Measurements from ENCODE around the gene CAPN1. TPM values are rescaled to one million over a fixed set of nuclear protein-coding genes. Genes with fewer than 3 reads are reported as not detected.
"Not testable (repeated sequence)": the region's sequence is repeated elsewhere in the genome, so short reads cannot be mapped to it uniquely, and the experiment has no call there.

CAPN1 gene
- total RNA-seq, 1 experiment from 2014 or later: 238 TPM

DNA sequence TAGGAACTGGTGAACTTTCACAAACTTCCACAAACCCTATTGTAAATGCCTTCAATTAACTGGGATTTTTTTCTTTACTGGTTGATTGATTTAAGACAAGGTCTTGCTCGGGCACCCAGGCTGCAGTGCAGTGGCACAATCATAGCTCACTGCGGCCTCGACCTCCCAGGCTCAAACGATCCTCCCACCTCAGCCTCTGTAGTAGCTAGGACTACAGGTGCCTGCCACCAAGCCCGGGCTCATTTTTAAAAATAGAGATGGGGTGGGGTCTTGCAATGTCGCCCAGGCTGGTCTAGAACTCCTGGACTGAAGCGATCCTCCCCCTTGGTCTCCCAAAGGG lies 44.3 kb downstream of the CAPN1 start:
- intact Hi-C loops (cut with micrococcal nuclease; ENCODE audit: unreplicated experiment): no loop called here
- CTCF ChIA-PET: interaction anchor here (0.9 to 2.7 kb wide), 17 partner anchors 14 to 366 kb away, joined by 3 to 27 read pairs (median 6); partner anchors contain the start of genes CDC42EP2 and POLA2
- H3K27me3 ChIP-seq (replicated peaks; ENCODE audit: control insufficient read depth, insufficient read depth, low read length): no peaks in the 10 kb centered on the region
- H3K27me3 Mint-ChIP-seq (ENCODE audit: insufficient read depth, unreplicated experiment): no peaks in the 10 kb centered on the region
- H3K27ac Mint-ChIP-seq (ENCODE audit: unreplicated experiment): peak overlapping the region; percentile 83
- H3K4me1 Mint-ChIP-seq (ENCODE audit: low read depth, unreplicated experiment): peaks cover 9% of the 10 kb centered on the region
- no peaks in the 10 kb centered on the region for H3K9me3 ChIP-seq
- H3K4me1 ChIP-seq: peaks cover 17% of the 10 kb centered on the region
- TF ChIP-seq, protein P1, sequence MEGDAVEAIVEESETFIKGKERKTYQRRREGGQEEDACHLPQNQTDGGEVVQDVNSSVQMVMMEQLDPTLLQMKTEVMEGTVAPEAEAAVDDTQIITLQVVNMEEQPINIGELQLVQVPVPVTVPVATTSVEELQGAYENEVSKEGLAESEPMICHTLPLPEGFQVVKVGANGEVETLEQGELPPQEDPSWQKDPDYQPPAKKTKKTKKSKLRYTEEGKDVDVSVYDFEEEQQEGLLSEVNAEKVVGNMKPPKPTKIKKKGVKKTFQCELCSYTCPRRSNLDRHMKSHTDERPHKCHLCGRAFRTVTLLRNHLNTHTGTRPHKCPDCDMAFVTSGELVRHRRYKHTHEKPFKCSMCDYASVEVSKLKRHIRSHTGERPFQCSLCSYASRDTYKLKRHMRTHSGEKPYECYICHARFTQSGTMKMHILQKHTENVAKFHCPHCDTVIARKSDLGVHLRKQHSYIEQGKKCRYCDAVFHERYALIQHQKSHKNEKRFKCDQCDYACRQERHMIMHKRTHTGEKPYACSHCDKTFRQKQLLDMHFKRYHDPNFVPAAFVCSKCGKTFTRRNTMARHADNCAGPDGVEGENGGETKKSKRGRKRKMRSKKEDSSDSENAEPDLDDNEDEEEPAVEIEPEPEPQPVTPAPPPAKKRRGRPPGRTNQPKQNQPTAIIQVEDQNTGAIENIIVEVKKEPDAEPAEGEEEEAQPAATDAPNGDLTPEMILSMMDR (IDR thresholded peaks at IDR 0.05; ENCODE audit: insufficient read depth in 1 of 2, low read depth in 1 of 2, low read length in 1 of 2, severe bottlenecking in 1 of 2, unreplicated experiment in 1 of 2): no peak
- peak overlapping the region; percentile 45 for H3K4me3 ChIP-seq (ENCODE audit: low read depth, low read length)
- H3K4me3 Mint-ChIP-seq (ENCODE audit: unreplicated experiment): peak overlapping the region; percentile 87
- DNase-seq: no peak
- no peaks in the 10 kb centered on the region for H3K36me3 Mint-ChIP-seq (ENCODE audit: insufficient read depth, unreplicated experiment)
- no TSS peak for BruUV-seq (replicated peaks)
- POLR2A ChIA-PET: interaction anchor here (1.1 to 1.3 kb wide), 2 partner anchors 36 to 91 kb away, joined by 3 read pairs; no protein-coding TSS in a partner anchor
- peaks cover 10% of the 10 kb centered on the region for H3K9me3 Mint-ChIP-seq (ENCODE audit: unreplicated experiment)
- no peaks in the 10 kb centered on the region for H3K36me3 ChIP-seq (ENCODE audit: control insufficient read depth, insufficient read depth, low read length)

DNA sequence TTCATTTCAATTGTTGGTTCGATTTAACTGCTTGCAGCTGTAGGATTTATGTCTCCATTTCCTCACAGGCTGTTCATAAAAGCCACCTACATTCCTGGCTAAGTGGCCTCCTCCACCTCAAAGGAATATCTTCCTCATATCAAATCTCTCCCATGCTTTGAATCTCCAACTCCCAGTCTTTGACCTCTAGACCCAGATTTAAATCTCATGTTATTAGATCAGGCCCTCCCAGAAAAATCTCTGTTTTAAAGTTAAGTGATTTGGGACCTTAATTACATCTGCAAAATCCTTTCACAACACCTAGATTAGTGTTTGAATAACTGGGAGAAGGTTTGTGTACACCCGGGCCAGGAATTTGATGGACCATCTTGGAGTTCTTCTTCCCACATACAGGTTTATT lies 46.2 kb downstream of the CAPN1 start:
- CTCF ChIA-PET: interaction anchor here (0.5 kb wide), 1 partner anchor 13 kb away, joined by 6 read pairs; no protein-coding TSS in a partner anchor
- TF ChIP-seq, protein P1 (IDR thresholded peaks at IDR 0.05; ENCODE audit: insufficient read depth in 1 of 2, low read depth in 1 of 2, low read length in 1 of 2, severe bottlenecking in 1 of 2, unreplicated experiment in 1 of 2): no peak

DNA sequence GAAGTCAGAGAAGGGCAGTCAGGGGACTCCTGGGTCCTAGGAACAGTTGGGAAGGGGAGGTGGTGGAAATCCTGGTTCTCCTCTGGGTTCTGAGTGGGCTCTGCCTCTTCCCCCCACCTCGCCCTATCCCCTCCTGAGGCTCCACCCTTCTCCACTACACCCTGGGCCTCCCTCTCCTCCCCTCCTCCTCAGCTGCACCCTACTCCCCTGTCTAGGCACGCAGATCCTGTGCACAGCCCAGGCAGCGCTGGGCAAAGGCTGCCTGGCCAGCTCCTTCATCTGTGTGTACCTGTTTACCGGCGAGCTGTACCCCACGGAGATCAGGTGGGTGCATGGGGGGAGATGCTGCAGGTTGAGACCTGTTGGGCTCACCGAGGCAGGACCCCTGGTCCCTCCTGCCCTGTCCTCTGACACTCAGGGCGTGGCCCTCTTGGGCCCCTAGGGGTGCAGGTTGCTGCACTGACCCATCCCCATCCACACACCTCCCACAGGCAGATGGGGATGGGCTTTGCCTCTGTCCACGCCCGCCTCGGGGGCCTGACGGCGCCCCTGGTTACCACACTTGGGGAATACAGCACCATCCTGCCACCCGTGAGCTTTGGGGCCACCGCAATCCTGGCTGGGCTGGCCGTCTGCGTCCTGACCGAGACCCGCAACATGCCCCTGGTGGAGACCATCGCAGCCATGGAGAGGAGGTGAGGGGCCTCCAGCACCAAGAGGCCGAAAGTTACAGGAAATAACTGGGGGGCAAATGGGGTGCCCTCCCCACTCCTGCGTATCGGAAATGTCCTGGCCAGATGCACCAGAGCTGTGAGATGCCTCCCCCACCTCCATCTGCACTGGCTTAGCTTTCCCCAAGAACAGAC lies 54.7 kb downstream of the CAPN1 start:
- intact Hi-C loops (cut with micrococcal nuclease; ENCODE audit: unreplicated experiment): no loop called here
- ChIA-PET CTCF (interaction anchor here (0.5 kb wide), 1 partner anchor 38 kb away, joined by 6 read pairs; no protein-coding TSS in a partner anchor), POLR2A (no interaction called here)
- BruUV-seq (replicated peaks): no TSS peak
- Histone ChIP-seq H3K4me1 (no peaks in the 10 kb centered on the region), H3K4me3 (ENCODE audit: low read depth, low read length) (no peak overlapping the region), H3K9me3 (peaks cover 2% of the 10 kb centered on the region; the same call in 1 of the 2 replicates), H3K36me3 (ENCODE audit: control insufficient read depth, insufficient read depth, low read length) (no peaks in the 10 kb centered on the region), H3K27me3 (replicated peaks; ENCODE audit: control insufficient read depth, insufficient read depth, low read length) (no peaks in the 10 kb centered on the region)
- Mint-ChIP-seq H3K27me3 (ENCODE audit: insufficient read depth, unreplicated experiment) (no peaks in the 10 kb centered on the region), H3K9me3 (ENCODE audit: unreplicated experiment) (no peaks in the 10 kb centered on the region), H3K4me1 (ENCODE audit: low read depth, unreplicated experiment) (no peaks in the 10 kb centered on the region), H3K36me3 (ENCODE audit: insufficient read depth, unreplicated experiment) (no peaks in the 10 kb centered on the region), H3K27ac (ENCODE audit: unreplicated experiment) (no peak overlapping the region), H3K4me3 (ENCODE audit: unreplicated experiment) (no peak overlapping the region)
- TF ChIP-seq, protein P1 (IDR thresholded peaks at IDR 0.05; ENCODE audit: insufficient read depth in 1 of 2, low read depth in 1 of 2, low read length in 1 of 2, severe bottlenecking in 1 of 2, unreplicated experiment in 1 of 2): no peak
- DNase-seq: no peak

More for the DNA sequence above, 46.2 kb downstream of the CAPN1 start:
- no peak for DNase-seq
- no TSS peak for BruUV-seq (replicated peaks)
- Histone ChIP-seq H3K36me3 (ENCODE audit: control insufficient read depth, insufficient read depth, low read length) (no peaks in the 10 kb centered on the region), H3K27me3 (replicated peaks; ENCODE audit: control insufficient read depth, insufficient read depth, low read length) (no peaks in the 10 kb centered on the region), H3K4me1 (peaks cover 17% of the 10 kb centered on the region), H3K9me3 (no peaks in the 10 kb centered on the region), H3K4me3 (ENCODE audit: low read depth, low read length) (no peak overlapping the region)
- POLR2A ChIA-PET: no interaction called here
- Mint-ChIP-seq H3K36me3 (ENCODE audit: insufficient read depth, unreplicated experiment) (no peaks in the 10 kb centered on the region), H3K4me3 (ENCODE audit: unreplicated experiment) (no peak overlapping the region), H3K9me3 (ENCODE audit: unreplicated experiment) (peaks cover 10% of the 10 kb centered on the region), H3K27me3 (ENCODE audit: insufficient read depth, unreplicated experiment) (no peaks in the 10 kb centered on the region), H3K4me1 (ENCODE audit: low read depth, unreplicated experiment) (peaks cover 9% of the 10 kb centered on the region), H3K27ac (ENCODE audit: unreplicated experiment) (no peak overlapping the region)
- intact Hi-C loops (cut with micrococcal nuclease; ENCODE audit: unreplicated experiment): no loop called here

GRCh38 chr11:65238302-65238701 lies 56.6 kb downstream of the CAPN1 start:
- H3K4me3 ChIP-seq (ENCODE audit: low read depth, low read length); POLR2A ChIA-PET; H3K4me1 Mint-ChIP-seq (ENCODE audit: low read depth, unreplicated experiment); BruUV-seq (replicated peaks); H3K27me3 Mint-ChIP-seq (ENCODE audit: insufficient read depth, unreplicated experiment); H3K4me3 Mint-ChIP-seq (ENCODE audit: unreplicated experiment); DNase-seq; H3K27me3 ChIP-seq (replicated peaks; ENCODE audit: control insufficient read depth, insufficient read depth, low read length); H3K36me3 Mint-ChIP-seq (ENCODE audit: insufficient read depth, unreplicated experiment); H3K4me1 ChIP-seq; H3K36me3 ChIP-seq (ENCODE audit: control insufficient read depth, insufficient read depth, low read length); H3K27ac Mint-ChIP-seq (ENCODE audit: unreplicated experiment); intact Hi-C loops (cut with micrococcal nuclease; ENCODE audit: unreplicated experiment): not testable (repeated sequence)
- H3K9me3 Mint-ChIP-seq (ENCODE audit: unreplicated experiment): peaks cover 11% of the 10 kb centered on the region
- CTCF ChIA-PET: interaction anchor here (0.5 kb wide), 1 partner anchor 53 kb away, joined by 3 read pairs; no protein-coding TSS in a partner anchor
- peaks cover 12% of the 10 kb centered on the region; the same call in 1 of the 2 replicates for H3K9me3 ChIP-seq
